ENCODE results near the gene PLET1.

DNA sequence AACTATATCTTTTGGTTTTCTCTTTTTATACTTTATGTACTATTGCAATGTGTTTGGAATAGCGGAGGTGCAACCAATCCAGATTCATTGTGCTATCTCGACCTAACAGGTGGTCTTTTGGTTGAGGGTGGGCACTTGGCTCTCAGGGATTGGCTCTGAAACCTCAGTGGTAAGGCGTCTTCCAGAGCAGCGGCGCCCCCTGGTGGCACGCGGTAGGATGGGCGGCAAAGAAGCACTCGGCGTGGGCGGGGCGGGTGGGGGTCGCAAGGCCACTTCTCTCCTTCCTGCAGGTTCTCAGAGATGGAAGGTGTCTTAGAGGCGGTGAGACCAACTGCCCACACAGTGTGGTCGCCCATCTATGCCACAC lies 19.2 kb upstream of the PLET1 start:
- TF ChIP-seq, protein P1, sequence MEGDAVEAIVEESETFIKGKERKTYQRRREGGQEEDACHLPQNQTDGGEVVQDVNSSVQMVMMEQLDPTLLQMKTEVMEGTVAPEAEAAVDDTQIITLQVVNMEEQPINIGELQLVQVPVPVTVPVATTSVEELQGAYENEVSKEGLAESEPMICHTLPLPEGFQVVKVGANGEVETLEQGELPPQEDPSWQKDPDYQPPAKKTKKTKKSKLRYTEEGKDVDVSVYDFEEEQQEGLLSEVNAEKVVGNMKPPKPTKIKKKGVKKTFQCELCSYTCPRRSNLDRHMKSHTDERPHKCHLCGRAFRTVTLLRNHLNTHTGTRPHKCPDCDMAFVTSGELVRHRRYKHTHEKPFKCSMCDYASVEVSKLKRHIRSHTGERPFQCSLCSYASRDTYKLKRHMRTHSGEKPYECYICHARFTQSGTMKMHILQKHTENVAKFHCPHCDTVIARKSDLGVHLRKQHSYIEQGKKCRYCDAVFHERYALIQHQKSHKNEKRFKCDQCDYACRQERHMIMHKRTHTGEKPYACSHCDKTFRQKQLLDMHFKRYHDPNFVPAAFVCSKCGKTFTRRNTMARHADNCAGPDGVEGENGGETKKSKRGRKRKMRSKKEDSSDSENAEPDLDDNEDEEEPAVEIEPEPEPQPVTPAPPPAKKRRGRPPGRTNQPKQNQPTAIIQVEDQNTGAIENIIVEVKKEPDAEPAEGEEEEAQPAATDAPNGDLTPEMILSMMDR (IDR thresholded peaks at IDR 0.05) = peak; percentile 35 to 94 (median 50)
- TF ChIP-seq EP300 (IDR thresholded peaks at IDR 0.05) = no peak
